ENCODE results near the gene AQP4. TPM values are rescaled to one million over a fixed set of nuclear protein-coding genes. Genes with fewer than 3 reads are reported as not detected.
A peak's percentile ranks its signal among the peaks of the same experiment; 100 is the strongest.

Gene AQP4
- total RNA-seq, 1 donor from 2014 or later, result 345 TPM

GRCh38 chr18:26869640-26870039, 4.1 kb upstream of the AQP4 start:
- no peak for TF ChIP-seq CTCF (IDR thresholded peaks at IDR 0.05)
- Histone ChIP-seq H3K27me3 (no peaks in the 10 kb centered on the region), H3K27ac (no peak overlapping the region), H3K9me3 (no peaks in the 10 kb centered on the region), H3K4me1 (no peaks in the 10 kb centered on the region), H3K4me3 (no peak overlapping the region), H3K36me3 (no peaks in the 10 kb centered on the region)
- no peak for ATAC-seq
- no peak for DNase-seq
- intact Hi-C loops (cut with DNase I), result no loop called here

GRCh38 chr18:26868968-26869586, 3.6 kb upstream of the AQP4 start:
- Histone ChIP-seq H3K4me1 (no peaks in the 10 kb centered on the region), H3K36me3 (no peaks in the 10 kb centered on the region), H3K27me3 (no peaks in the 10 kb centered on the region), H3K9me3 (no peaks in the 10 kb centered on the region), H3K4me3 (peak overlapping the region; percentile 22), H3K27ac (peak overlapping the region; percentile 71)
- ATAC-seq (no peak), DNase-seq (no peak)
- intact Hi-C loops (cut with DNase I), result no loop called here
- no peak for TF ChIP-seq CTCF (IDR thresholded peaks at IDR 0.05)

GRCh38 chr18:26867471-26867870, 2.0 kb upstream of the AQP4 start:
- no peak for DNase-seq
- ATAC-seq, result no peak
- no peak overlapping the region for H3K4me3 ChIP-seq
- H3K27me3 ChIP-seq, result no peaks in the 10 kb centered on the region
- no peaks in the 10 kb centered on the region for H3K4me1 ChIP-seq
- intact Hi-C loops (cut with DNase I), result no loop called here
- H3K9me3 ChIP-seq, result no peaks in the 10 kb centered on the region
- H3K27ac ChIP-seq, result peak overlapping the region; percentile 48
- H3K36me3 ChIP-seq, result no peaks in the 10 kb centered on the region
- TF ChIP-seq CTCF (IDR thresholded peaks at IDR 0.05), result no peak

- TF ChIP-seq CTCF (IDR thresholded peaks at IDR 0.05), result no peak
- H3K4me1 ChIP-seq, result no peaks in the 10 kb centered on the region
- no peaks in the 10 kb centered on the region for H3K9me3 ChIP-seq
- peaks cover under 1% of the 10 kb centered on the region for H3K36me3 ChIP-seq
- DNase-seq, result peak; percentile 64
- peak; percentile 30 for ATAC-seq
- H3K27me3 ChIP-seq, result no peaks in the 10 kb centered on the region
- intact Hi-C loops (cut with DNase I), result no loop called here
- peak overlapping the region; percentile 39 for H3K4me3 ChIP-seq
- H3K27ac ChIP-seq, result peak overlapping the region; percentile 79
These were observed 849 bp downstream of the AQP4 start for GRCh38 chr18:26864658-26865057.

GRCh38 chr18:26863921-26864497, 1.5 kb downstream of the AQP4 start:
- Histone ChIP-seq H3K27ac (peak overlapping the region; percentile 79), H3K27me3 (no peaks in the 10 kb centered on the region), H3K4me3 (peak overlapping the region; percentile 39), H3K9me3 (no peaks in the 10 kb centered on the region), H3K36me3 (peaks cover 4% of the 10 kb centered on the region), H3K4me1 (no peaks in the 10 kb centered on the region)
- DNase-seq (peak; percentile 62), ATAC-seq (peak; percentile 11)
- TF ChIP-seq CTCF (IDR thresholded peaks at IDR 0.05), result no peak
- intact Hi-C loops (cut with DNase I), result no loop called here

Measured in upper lobe of right lung (tissue), 1 donor.